ENCODE data around the gene MACF1. TPM values are rescaled to one million over a fixed set of nuclear protein-coding genes. Genes with fewer than 3 reads are reported as not detected.

The MACF1 gene
- total and polyA plus RNA-seq, 2 of the 13 experiments (the other 11 are each of a cell fraction or from before 2014, with no cell fraction given): 36.7 to 65.4 TPM

DNA sequence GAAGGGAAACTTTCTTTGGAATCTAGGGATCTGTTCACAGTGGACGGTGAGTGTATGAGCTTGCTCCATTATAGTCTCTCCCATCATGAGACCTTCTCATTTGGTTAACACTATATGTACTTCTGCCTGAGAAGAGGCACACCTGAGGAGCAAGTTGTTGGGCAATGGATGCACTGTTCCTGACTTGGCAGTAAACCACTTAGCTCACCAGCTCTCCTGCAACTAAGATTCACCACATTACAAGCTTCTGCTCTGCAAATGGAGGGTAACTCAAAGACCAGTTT lies 10.2 kb downstream of the MACF1 start (continued):
- TF ChIP-seq, protein P1, sequence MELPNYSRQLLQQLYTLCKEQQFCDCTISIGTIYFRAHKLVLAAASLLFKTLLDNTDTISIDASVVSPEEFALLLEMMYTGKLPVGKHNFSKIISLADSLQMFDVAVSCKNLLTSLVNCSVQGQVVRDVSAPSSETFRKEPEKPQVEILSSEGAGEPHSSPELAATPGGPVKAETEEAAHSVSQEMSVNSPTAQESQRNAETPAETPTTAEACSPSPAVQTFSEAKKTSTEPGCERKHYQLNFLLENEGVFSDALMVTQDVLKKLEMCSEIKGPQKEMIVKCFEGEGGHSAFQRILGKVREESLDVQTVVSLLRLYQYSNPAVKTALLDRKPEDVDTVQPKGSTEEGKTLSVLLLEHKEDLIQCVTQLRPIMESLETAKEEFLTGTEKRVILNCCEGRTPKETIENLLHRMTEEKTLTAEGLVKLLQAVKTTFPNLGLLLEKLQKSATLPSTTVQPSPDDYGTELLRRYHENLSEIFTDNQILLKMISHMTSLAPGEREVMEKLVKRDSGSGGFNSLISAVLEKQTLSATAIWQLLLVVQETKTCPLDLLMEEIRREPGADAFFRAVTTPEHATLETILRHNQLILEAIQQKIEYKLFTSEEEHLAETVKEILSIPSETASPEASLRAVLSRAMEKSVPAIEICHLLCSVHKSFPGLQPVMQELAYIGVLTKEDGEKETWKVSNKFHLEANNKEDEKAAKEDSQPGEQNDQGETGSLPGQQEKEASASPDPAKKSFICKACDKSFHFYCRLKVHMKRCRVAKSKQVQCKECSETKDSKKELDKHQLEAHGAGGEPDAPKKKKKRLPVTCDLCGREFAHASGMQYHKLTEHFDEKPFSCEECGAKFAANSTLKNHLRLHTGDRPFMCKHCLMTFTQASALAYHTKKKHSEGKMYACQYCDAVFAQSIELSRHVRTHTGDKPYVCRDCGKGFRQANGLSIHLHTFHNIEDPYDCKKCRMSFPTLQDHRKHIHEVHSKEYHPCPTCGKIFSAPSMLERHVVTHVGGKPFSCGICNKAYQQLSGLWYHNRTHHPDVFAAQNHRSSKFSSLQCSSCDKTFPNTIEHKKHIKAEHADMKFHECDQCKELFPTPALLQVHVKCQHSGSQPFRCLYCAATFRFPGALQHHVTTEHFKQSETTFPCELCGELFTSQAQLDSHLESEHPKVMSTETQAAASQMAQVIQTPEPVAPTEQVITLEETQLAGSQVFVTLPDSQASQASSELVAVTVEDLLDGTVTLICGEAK (IDR thresholded peaks at IDR 0.05): no peak
- TF ChIP-seq, protein P1 (CRISPR knock-in tag; IDR thresholded peaks at IDR 0.05): 0 out of 2 replicates have a peak, but pooled peaks have one; percentile 11
- no peak; the same call in 1 of the 2 replicates for TF ChIP-seq ZFY (CRISPR knock-in tag; IDR thresholded peaks at IDR 0.05)

Data from HepG2 (cell line).